Activated T-cell treated with anti-CD3 and anti-CD28 coated beads, Interleukin-2, amount 50 U/mL, for 48 hours (primary cell): Measurements from ENCODE around the gene DAZAP2.
A peak's percentile ranks its signal among the peaks of the same experiment; 100 is the strongest.

Experiments
- DNase-seq, 2 experiments: peaks; one replicate each; pipeline ENCODE4 v3.0.0-alpha.2; 2020

The DAZAP2 gene, protein sequence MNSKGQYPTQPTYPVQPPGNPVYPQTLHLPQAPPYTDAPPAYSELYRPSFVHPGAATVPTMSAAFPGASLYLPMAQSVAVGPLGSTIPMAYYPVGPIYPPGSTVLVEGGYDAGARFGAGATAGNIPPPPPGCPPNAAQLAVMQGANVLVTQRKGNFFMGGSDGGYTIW

DNA sequence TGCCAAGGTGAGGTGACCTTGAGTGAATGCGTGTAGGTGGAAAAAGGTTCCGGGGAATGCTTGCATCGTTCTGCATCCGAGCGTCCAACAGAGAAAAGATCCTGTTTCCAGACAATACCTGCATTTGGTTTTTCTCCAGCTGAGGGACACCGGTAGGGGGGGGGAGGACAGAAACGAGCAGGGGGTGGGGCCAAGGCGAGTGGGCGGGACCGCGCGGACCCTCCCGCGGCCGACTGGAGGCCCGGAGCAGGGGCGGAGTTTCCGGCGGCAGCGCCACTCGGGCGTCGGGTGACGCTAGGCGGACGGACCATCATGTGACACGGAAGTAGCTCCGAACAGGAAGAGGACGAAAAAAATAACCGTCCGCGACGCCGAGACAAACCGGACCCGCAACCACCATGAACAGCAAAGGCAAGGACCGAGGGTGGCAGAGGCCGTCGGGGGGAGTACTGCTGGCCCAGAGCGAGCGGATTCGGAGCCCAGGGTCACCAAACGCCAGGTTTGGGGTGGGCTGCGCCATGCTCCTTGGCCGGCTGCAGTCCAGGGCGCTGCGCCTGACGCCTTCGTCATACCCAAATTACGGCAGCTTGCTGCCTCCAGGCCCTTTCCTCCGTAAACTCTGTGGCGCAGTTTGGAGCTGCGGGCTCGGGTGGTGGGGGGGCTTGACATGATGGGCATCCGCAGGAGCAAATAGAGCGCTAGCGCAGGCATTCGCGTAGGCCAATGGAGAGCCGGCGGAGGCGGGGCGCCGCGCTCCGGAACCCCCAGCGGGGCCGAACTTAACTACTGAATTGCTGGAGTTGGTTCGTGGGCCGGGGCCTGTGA is at the start of gene DAZAP2:
TSS of gene DAZAP2 (plus strand) at position 317 of the 825 bp plus-strand sequence. CDS start at position 399, 82 bp downstream.
- peak; percentile 92 to 96 for DNase-seq

- DNase-seq = no peak
Observed at GRCh38 chr12:51189790-51190355, 48.8 kb upstream of the DAZAP2 start.

DNA sequence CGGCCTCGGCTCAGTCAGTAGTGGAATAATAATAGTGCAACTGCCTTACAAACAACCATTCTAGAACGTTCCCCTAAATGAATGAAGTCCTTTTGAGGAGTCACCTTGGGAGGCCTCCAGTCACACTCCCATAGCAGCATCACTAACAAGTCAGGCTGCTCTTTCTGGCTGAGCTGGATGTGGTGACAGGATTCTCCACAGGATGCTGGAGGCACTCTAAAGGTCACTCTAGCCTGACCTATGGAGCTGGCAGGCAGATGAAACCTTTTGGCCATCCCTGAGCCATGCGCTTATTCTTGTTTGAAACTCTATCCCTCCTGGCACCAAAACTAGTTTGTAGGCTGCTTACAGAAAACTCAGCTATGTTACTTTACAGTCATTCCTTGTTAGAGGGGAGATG is 47.8 kb upstream of the DAZAP2 start:
- DNase-seq = no peak

- DNase-seq = no peak
Observed at GRCh38 chr12:51191516-51192283, 46.9 kb upstream of the DAZAP2 start.

DNA sequence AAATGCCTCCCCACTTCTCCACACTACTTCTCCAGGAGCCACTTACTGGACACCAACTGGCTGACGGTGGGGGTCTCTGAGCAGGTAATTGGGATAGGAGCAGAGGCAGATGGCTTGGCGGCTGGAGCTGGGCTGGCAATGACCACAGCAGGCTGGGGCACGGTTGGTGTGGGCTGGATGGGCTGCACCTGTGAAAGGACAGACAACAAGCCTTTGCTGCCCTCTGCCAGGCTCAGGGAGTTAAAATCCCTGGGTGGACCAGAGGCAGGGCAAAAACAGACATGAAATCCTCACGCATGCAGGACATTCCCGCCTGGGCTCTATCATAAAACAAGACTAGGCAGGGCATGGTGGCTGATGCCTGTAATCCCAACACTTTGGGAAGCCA is 46.3 kb upstream of the DAZAP2 start:
- no peak for DNase-seq

DNA sequence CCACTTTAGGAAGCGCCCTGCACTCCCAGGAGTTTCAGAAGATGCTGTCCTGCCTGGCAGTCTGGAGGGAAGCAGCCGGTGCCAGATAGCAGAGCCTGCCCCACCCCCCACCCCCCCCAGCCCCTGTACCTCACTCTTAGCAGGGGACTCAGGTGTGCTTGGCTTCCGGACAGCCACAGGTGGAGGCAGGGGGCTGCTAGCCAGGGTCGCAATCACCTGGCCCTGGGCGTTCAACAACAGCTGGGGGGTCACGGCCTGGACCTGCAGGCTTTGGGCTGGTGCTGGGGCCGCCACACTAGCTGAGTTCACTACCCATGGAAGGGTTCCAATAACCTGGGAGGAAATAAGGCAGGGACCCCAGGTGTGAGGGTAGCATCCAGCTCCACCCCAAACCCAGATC is 42.8 kb upstream of the DAZAP2 start:
- no peak for DNase-seq

DNA sequence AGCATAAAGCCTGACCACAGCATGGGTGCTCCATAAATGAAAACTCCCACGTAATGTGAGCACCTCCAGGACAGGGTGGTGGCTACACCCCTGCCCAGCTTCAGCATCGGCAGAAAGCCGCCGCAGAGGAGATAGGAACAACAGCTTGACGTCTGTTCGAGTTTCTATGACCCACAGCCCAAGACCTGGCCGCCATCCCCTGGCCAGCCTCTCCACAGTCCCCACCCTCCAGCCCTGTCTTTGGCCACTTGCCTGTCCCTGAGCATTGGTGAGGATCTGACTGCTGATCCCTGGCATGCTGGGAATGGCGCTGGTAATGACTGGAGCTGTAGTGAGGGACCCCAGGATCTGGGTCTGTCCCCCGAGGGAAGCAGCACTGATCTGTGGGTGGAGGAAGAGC is 42.1 kb upstream of the DAZAP2 start:
- DNase-seq = no peak

DNA sequence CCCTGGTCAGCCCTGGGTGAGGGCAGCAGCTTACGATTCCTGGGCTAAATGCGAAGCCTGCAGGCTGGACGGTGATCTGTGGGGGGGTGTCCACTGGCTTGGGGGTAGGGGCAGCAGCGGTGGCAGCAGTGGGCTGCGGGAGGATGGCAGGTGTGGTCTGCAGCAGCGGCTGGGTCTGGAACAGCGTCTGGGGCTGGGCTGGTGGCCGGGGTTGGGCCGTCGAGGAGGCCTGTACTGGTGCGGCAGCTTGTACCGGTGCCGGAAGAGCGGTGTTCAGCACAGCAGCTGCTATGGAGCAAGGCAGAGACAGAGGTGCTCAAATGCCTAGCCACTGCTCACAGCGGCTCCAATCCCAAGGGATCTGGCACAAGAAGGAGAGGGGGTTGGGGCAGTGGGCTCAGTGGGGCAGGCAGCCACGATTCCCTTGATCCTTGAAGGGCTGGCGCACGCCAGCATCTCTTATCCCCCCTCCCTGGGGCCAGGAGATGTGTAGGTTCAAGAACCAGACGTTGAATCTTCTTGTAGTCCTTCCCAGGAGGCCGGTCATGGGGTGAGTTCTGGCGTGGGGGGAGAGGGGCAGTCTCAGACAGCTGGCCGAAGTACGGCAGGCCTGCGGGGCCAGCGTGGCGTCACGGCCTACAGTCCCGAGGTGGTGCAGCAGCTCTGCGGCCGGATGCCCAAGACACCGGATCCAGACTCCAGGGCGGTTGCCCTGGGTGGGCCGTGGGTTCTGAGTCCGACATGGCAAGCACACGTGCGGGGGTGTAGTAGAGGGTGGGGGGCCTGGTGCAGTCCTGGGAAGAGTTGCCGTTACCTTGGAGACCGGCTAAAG is 40.7 kb upstream of the DAZAP2 start:
- no peak for DNase-seq

GRCh38 chr12:51198568-51199365 is 39.9 kb upstream of the DAZAP2 start:
- DNase-seq = no peak

DNA sequence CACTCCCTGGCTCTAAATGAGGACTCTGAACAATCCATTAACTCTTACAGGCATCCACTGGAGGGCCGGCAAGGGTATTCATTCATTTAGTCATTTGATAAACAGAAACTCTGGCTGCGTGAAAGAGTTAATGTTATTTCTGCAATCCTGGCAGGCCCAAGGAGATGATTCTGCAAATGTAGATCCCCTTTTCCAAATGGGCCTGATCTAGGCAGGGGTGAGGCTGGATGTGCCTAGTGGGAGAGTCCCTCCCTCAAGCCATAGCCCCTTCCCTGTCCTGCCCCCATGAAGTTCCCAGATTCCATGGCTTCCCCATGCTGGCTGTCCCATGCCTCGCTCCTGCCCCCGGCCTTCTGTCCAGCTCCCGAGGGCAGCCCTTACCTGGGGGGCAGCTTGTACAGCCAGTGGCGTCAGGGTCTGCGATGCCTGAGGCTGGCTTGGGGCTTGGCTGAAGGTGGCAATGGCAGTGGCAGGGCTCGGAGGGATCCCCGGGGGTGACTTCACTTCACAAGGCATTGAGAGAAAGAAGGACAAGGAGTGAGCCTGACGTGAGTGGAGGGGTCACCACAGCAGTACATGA is 39.2 kb upstream of the DAZAP2 start:
- DNase-seq = no peak

GRCh38 chr12:51200156-51200555 is 38.5 kb upstream of the DAZAP2 start:
- no peak for DNase-seq

GRCh38 chr12:51200806-51201205 is 37.8 kb upstream of the DAZAP2 start:
- no peak for DNase-seq

GRCh38 chr12:51202718-51203117 is 35.9 kb upstream of the DAZAP2 start:
- no peak for DNase-seq

- no peak for DNase-seq
Observed at GRCh38 chr12:51205350-51205749, 33.3 kb upstream of the DAZAP2 start.

- DNase-seq = no peak
Observed at GRCh38 chr12:51208016-51208660, 30.5 kb upstream of the DAZAP2 start.

DNA sequence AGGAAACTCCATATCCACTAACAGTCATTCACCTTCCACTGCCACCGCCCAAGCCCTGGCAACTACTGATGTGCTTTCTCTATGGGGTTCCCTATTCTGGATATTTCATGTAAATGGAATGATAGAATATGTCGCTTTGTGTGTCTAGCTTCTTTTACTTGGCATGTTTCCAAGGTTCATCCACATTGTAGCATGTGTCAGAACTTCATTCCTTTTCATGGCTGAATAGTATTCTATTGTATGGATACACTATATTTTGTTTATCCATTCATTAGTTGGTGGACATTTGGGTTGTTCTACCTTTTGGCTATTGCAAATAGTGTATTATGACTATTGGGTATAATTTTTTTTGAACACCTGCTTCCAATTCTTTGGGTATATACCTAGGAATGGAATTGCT is 29.4 kb upstream of the DAZAP2 start:
- no peak for DNase-seq

GRCh38 chr12:51210690-51211395 is 27.8 kb upstream of the DAZAP2 start:
- no peak for DNase-seq

GRCh38 chr12:51214895-51215294 is 23.7 kb upstream of the DAZAP2 start:
- no peak for DNase-seq

GRCh38 chr12:51216642-51217041 is 22.0 kb upstream of the DAZAP2 start:
- no peak for DNase-seq
